H1 (cell line): ENCODE measurements around the gene FOXN1. TPM values are rescaled to one million over a fixed set of nuclear protein-coding genes. Genes with fewer than 3 reads are reported as not detected.

Experiments
- CTCF ChIA-PET: fragments of 300-600 bp; sonication (Branson Sonifier 250); formaldehyde crosslinking; loops from one replicate; lab custom pipeline; 2021; ENCODE audit not compliant: partially characterized antibody; lab: Charles Lee
- POLR2A ChIA-PET: fragments of 300-600 bp; sonication (Branson Sonifier 250); formaldehyde crosslinking; loops from one replicate; lab custom pipeline; 2021; ENCODE audit warnings: inconsistent platforms; ENCODE audit not compliant: partially characterized antibody; lab: Charles Lee
- DNase-seq, 2 experiments: peaks; one replicate each; pipeline versions ENCODE4 v3.0.0 to v3.0.0-alpha.2; 2010 to 2022; ENCODE audit warnings: low spot score in 2 of 2, low read depth in 1 of 2, mixed read lengths in 1 of 2
- FAIRE-seq: peaks from 2 replicates; lab custom pipeline; 2011; peaks lifted over from hg19 to GRCh38; lab: Jason Lieb, UNC
- H2AFZ ChIP-seq: 2 replicates; pipeline ENCODE4 v1.8.1; 2012; ENCODE audit warnings: low read length, inconsistent platforms
- H2AK5ac ChIP-seq: 2 replicates; pipeline ENCODE4 v1.6.1; 2013; ENCODE audit warnings: low read depth, low read length
- H2BK120ac ChIP-seq: replicated peaks from 2 replicates; pipeline ENCODE3; 2013; ENCODE audit warnings: low read depth, low read length, inconsistent platforms
- H2BK12ac ChIP-seq: 2 replicates; pipeline ENCODE4 v1.6.1; 2013; ENCODE audit warnings: low read depth, low read length
- H2BK15ac ChIP-seq: 2 replicates; pipeline ENCODE4 v1.6.1; 2013; ENCODE audit warnings: low read length
- H2BK20ac ChIP-seq: 2 replicates; pipeline ENCODE4 v1.6.1; 2013; ENCODE audit warnings: low read length
- H2BK5ac ChIP-seq: 2 replicates; pipeline ENCODE4 v1.6.1; 2013; ENCODE audit warnings: low read depth, low read length
- H3K14ac ChIP-seq: 2 replicates; pipeline ENCODE4 v1.6.1; 2013; ENCODE audit warnings: inconsistent platforms; ENCODE audit not compliant: insufficient read length
- H3K18ac ChIP-seq: 2 replicates; pipeline ENCODE4 v1.6.1; 2013; ENCODE audit warnings: low read length; ENCODE audit errors: extremely low read depth
- H3K23ac ChIP-seq: 2 replicates; pipeline ENCODE4 v1.6.1; 2013; ENCODE audit warnings: inconsistent platforms; ENCODE audit not compliant: insufficient read length
- H3K23me2 ChIP-seq: 2 replicates; pipeline ENCODE4 v1.6.1; 2013; ENCODE audit warnings: low read depth, low read length
- H3K27ac ChIP-seq: 2 replicates; pipeline ENCODE4 v1.6.1; 2011; ENCODE audit warnings: low read depth, low read length, inconsistent platforms
- H3K27me3 ChIP-seq, 4 experiments: replicated peaks in 1 of 4; 1 replicate in 1 of 4; 2 replicates in 3 of 4; pipeline versions ENCODE4 v1.6.1 to v1.8.1; 2011 to 2013; ENCODE audit warnings: low read length in 3 of 4, mild to moderate bottlenecking in 3 of 4, inconsistent platforms in 2 of 4, mixed read lengths in 2 of 4, moderate library complexity in 1 of 4; ENCODE audit not compliant: control insufficient read depth in 3 of 4, insufficient read depth in 3 of 4; ENCODE audit errors: extremely low read depth in 1 of 4
- H3K36me3 ChIP-seq, 4 experiments: 2 replicates each; pipeline versions ENCODE4 v1.6.1 to v1.8.1; 2011 to 2013; ENCODE audit warnings: mild to moderate bottlenecking in 4 of 4, low read length in 3 of 4, moderate library complexity in 2 of 4, control low read depth in 1 of 4, inconsistent platforms in 1 of 4; ENCODE audit not compliant: insufficient read depth in 4 of 4, control insufficient read depth in 2 of 4
- H3K4ac ChIP-seq: replicated peaks from 2 replicates; pipeline ENCODE3; 2013; ENCODE audit warnings: low read length, low read depth, mixed read lengths, inconsistent platforms; ENCODE audit not compliant: insufficient read length
- H3K4me1 ChIP-seq, 4 experiments: replicated peaks in 1 of 4; 1 replicate in 1 of 4; 2 replicates in 3 of 4; pipeline versions ENCODE4 v1.6.1 to v1.8.1; 2011 to 2013; ENCODE audit warnings: low read length in 3 of 4, inconsistent platforms in 2 of 4, mixed read lengths in 1 of 4; ENCODE audit not compliant: insufficient read depth in 4 of 4, control insufficient read depth in 3 of 4
- H3K4me2 ChIP-seq, 2 experiments: 2 replicates each; pipeline versions ENCODE4 v1.6.1 to v1.8.1; 2011 to 2013; ENCODE audit warnings: low read depth in 2 of 2, low read length in 2 of 2, control low read depth in 1 of 2, inconsistent platforms in 1 of 2, mild to moderate bottlenecking in 1 of 2; ENCODE audit not compliant: insufficient read depth in 1 of 2
- H3K4me3 ChIP-seq, 4 experiments: fragments of 200-600, 300-600 bp in 1 of 4; sonication (generic), shearing (Covaris generic), sonication (Bioruptor Twin) in 1 of 4; 2 replicates each; pipeline versions ENCODE4 v1.5.1 to v1.8.1; 2011 to 2016; ENCODE audit warnings: low read length in 4 of 4, low read depth in 3 of 4, control low read depth in 2 of 4, inconsistent platforms in 2 of 4, mild to moderate bottlenecking in 2 of 4, mixed read lengths in 1 of 4, moderate library complexity in 1 of 4; ENCODE audit not compliant: insufficient read depth in 2 of 4; ENCODE audit errors: extremely low read depth in 1 of 4
- H3K56ac ChIP-seq: replicated peaks from 2 replicates; pipeline ENCODE3; 2013; ENCODE audit warnings: low read depth, mild to moderate bottlenecking, mixed read lengths, low read length, inconsistent platforms; ENCODE audit not compliant: insufficient read length
- H3K79me1 ChIP-seq: 2 replicates; pipeline ENCODE4 v1.6.1; 2013; ENCODE audit warnings: low read depth, low read length, control low read depth
- H3K79me2 ChIP-seq, 2 experiments: 2 replicates each; pipeline versions ENCODE4 v1.6.1 to v1.8.1; 2012 to 2013; ENCODE audit warnings: low read length in 2 of 2, mild to moderate bottlenecking in 2 of 2, inconsistent platforms in 1 of 2; ENCODE audit not compliant: insufficient read depth in 2 of 2, control insufficient read depth in 1 of 2
- H3K9ac ChIP-seq, 4 experiments: replicated peaks in 1 of 4; 1 replicate in 1 of 4; 2 replicates in 3 of 4; pipeline versions ENCODE4 v1.6.1 to v1.8.1; 2011 to 2013; ENCODE audit warnings: low read depth in 3 of 4, low read length in 3 of 4, control low read depth in 2 of 4, mild to moderate bottlenecking in 2 of 4, moderate library complexity in 2 of 4, inconsistent platforms in 1 of 4; ENCODE audit errors: extremely low read depth in 1 of 4
- H3K9me3 ChIP-seq, 2 experiments: 2 replicates each; pipeline versions ENCODE4 v1.6.1 to v1.8.1; 2012 to 2013; ENCODE audit warnings: mild to moderate bottlenecking in 2 of 2, moderate library complexity in 2 of 2, control low read depth in 1 of 2, inconsistent platforms in 1 of 2, low read depth in 1 of 2, low read length in 1 of 2, mixed read lengths in 1 of 2; ENCODE audit not compliant: insufficient read depth in 2 of 2
- H4K20me1 ChIP-seq, 2 experiments: replicated peaks in 1 of 2; 2 replicates each; pipeline versions ENCODE3 to v1.8.1; 2011 to 2013; ENCODE audit warnings: inconsistent platforms in 2 of 2, low read length in 2 of 2, mild to moderate bottlenecking in 1 of 2; ENCODE audit not compliant: insufficient read depth in 2 of 2, control insufficient read depth in 1 of 2
- H4K5ac ChIP-seq: 2 replicates; pipeline ENCODE4 v1.6.1; 2013; ENCODE audit warnings: low read length, low read depth, mixed read lengths, inconsistent platforms; ENCODE audit not compliant: insufficient read length
- H4K8ac ChIP-seq: 2 replicates; pipeline ENCODE4 v1.8.0; 2013; ENCODE audit warnings: mild to moderate bottlenecking, moderate library complexity, low read length, inconsistent platforms; ENCODE audit not compliant: insufficient read depth; ENCODE audit errors: extremely low read depth
- H4K91ac ChIP-seq: replicated peaks from 2 replicates; pipeline ENCODE3; 2013; ENCODE audit warnings: low read length, mixed read lengths, inconsistent platforms; ENCODE audit not compliant: insufficient read length
- BACH1 ChIP-seq: IDR thresholded peaks from 2 replicates; pipeline ENCODE4 v1.6.1; 2012; ENCODE audit warnings: low read length, improper control_type of control experiment
- CHD2 ChIP-seq: IDR thresholded peaks from 2 replicates; pipeline ENCODE4 v1.6.1; 2012; ENCODE audit warnings: low read length, improper control_type of control experiment
- CTCF ChIP-seq, 3 experiments: IDR thresholded peaks; 1 replicate in 2 of 3; 2 replicates in 1 of 3; pipeline versions ENCODE4 v1.5.1 to v1.6.1; 2011; ENCODE audit warnings: low read length in 3 of 3, mild to moderate bottlenecking in 3 of 3, inconsistent platforms in 2 of 3, low read depth in 1 of 3, moderate library complexity in 1 of 3; ENCODE audit not compliant: insufficient read depth in 1 of 3; ENCODE audit errors: control extremely low read depth in 1 of 3
- FOSL1 ChIP-seq: IDR thresholded peaks from 2 replicates; pipeline ENCODE4 v1.6.1; 2011; ENCODE audit warnings: mild to moderate bottlenecking, low read depth, low read length, moderate library complexity; ENCODE audit not compliant: insufficient read depth
- KDM5A ChIP-seq: fragments of 200-600 bp; IDR thresholded peaks from 2 replicates; pipeline ENCODE4 v1.7.1; 2012; ENCODE audit warnings: mild to moderate bottlenecking, low read length, inconsistent platforms, mixed read lengths
- POLR2A ChIP-seq, 2 experiments: IDR thresholded peaks; 1 replicate in 1 of 2; 2 replicates in 1 of 2; pipeline ENCODE4 v1.6.1; 2011; ENCODE audit warnings: low read depth in 2 of 2, low read length in 2 of 2, mild to moderate bottlenecking in 2 of 2; ENCODE audit errors: control extremely low read depth in 1 of 2
- SAP30 ChIP-seq: fragments of 300-600 bp; sonication (generic); IDR thresholded peaks from 2 replicates; pipeline ENCODE4 v1.7.1; 2012; ENCODE audit warnings: low read length, moderate library complexity, mild to moderate bottlenecking, inconsistent platforms; ENCODE audit not compliant: insufficient read depth, insufficient replicate concordance
- TAF7 ChIP-seq: optimal IDR thresholded peaks from 2 replicates; pipeline ENCODE3; 2011; ENCODE audit warnings: low read depth, mild to moderate bottlenecking, inconsistent platforms, low read length, moderate library complexity, borderline replicate concordance
- TBP ChIP-seq: IDR thresholded peaks from 2 replicates; pipeline ENCODE4 v1.6.1; 2011; ENCODE audit warnings: low read depth, low read length, improper control_type of control experiment
- WGBS, 2 experiments: shearing (Covaris generic) in 1 of 2; methylation state at CpG; one replicate each; pipeline versions ENCODE4 v1.1.6 to v1.1.7; 2013 to 2015; ENCODE audit warnings: low lambda C conversion rate in 2 of 2, mixed read lengths in 2 of 2, inconsistent platforms in 1 of 2, low coverage in 1 of 2, missing lambda C conversion rate in 1 of 2; ENCODE audit not compliant: insufficient replicate concordance in 2 of 2, insufficient coverage in 1 of 2, insufficient read length in 1 of 2; ENCODE audit errors: extremely low coverage in 1 of 2, missing lambda C conversion rate in 1 of 2; 5-methylcytosine and 5-hydroxymethylcytosine counted together
- polyA plus RNA-seq, 7 experiments: library from polyadenylated mRNA; depleted of rRNA in 3 of 7; stranded (reverse) in 5 of 7; unstranded in 2 of 7; fragments of >200 nt in 5 of 7; fragments of 200-250 nt in 2 of 7; gene quantifications; 1 replicate in 5 of 7; 2 replicates in 1 of 7; 4 replicates in 1 of 7; pipeline versions ENCODE4 v1.2.1 to v1.2.3, GENCODE V29; 2011 to 2013; ENCODE audit warnings: missing spikeins in 2 of 7, mixed read lengths in 2 of 7
- total RNA-seq: library from RNA; stranded (reverse); fragmentation: NEBNext Ultra II Directional; extraction: Animal tissue kit (Norgen Biotek cat#: 25700); gene quantifications from 2 replicates; pipeline ENCODE4 v1.2.1, GENCODE V29; 2021

Gene FOXN1
- total and polyA plus RNA-seq, 2 of the 8 experiments (the other 6 are each of a cell fraction or from before 2014, with no cell fraction given): not detected

DNA sequence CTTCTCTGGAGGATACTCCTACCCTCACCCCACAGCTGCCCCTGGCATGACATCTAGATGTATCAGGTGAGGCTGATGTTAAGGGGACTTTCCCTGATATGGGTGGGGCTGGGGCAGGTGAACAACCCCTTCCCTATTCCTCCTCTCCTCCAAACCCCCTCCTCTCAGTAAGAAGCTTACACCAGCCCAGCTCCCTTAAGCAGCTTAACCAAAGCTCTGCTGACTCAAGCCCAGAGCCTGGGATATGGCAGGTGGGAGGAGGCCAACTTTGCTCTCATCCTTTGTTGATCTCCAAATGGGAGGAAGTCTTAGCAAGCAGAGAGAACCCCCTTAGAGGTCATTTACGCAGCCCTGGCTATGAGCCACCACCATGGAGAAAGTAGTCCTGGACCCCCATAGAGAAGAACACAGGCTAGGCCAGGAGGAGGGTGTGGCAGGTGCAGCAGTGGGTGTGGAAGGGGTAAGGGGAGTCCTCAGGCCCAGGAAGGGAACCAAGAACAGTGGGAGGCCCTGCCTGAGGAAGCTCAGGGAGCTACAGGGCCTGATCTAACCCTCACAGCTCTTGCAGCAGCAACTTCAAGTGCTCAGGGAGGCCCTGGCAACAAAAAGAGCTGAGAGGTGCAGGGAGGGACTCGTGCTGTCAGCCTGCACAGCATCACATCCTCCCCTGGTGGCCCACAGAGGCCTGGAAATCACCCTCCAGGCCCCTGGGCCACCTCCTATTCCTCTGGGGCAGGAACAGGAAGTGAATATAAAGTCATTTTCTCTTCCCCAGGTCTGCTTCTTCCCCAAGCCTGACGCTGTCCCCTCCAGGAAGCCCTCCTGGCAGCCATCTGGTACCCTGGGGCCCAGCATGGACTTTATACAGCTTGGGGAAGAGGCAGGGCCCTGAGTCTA is 43.3 kb downstream of the FOXN1 start:
- H2BK120ac ChIP-seq: no peak overlapping the region
- no peak overlapping the region for H3K56ac ChIP-seq
- no peak overlapping the region for H4K91ac ChIP-seq
- no peak overlapping the region for H3K23ac ChIP-seq
- H3K79me2 ChIP-seq: peaks cover 0 to 10% of the 10 kb centered on the region in 2 experiments; a peak in 1 of 4 replicates
- H3K36me3 ChIP-seq: peaks cover 2 to 18% (median 4%) of the 10 kb centered on the region in 4 experiments; a peak in 4 of 8 replicates
- H3K4ac ChIP-seq: no peak overlapping the region
- peaks cover 2 to 12% of the 10 kb centered on the region in 2 experiments for H4K20me1 ChIP-seq
- no peak overlapping the region for H2BK15ac ChIP-seq
- H2AK5ac ChIP-seq: no peak overlapping the region
- no peak for DNase-seq
- no peak overlapping the region for H2AFZ ChIP-seq
- H2BK12ac ChIP-seq: no peak overlapping the region
- H3K23me2 ChIP-seq: peaks cover 7% of the 10 kb centered on the region; the same call in 1 of the 2 replicates
- H2BK20ac ChIP-seq: no peak overlapping the region
- H3K9ac ChIP-seq: no peak overlapping the region
- H2BK5ac ChIP-seq: no peak overlapping the region
- H3K4me2 ChIP-seq: no peak overlapping the region
- ChIA-PET POLR2A (interaction anchor here (1.3 to 3.9 kb wide), 2 partner anchors 20 to 185 kb away, joined by 3 to 23 read pairs; partner anchors contain the start of gene PIGS), CTCF (interaction anchor here (0.7 to 18.4 kb wide), 25 partner anchors 8 to 347 kb away, joined by 3 to 547 read pairs (median 4); partner anchors contain the start of genes ALDOC, FOXN1, PIGS and SLC13A2)
- 88% methylated on average over 3 of the region's 3 CpGs; no CpG with 5 or more reads in 1 of the 2 experiments for WGBS, 2 experiments
- no peak overlapping the region for H3K4me3 ChIP-seq
- H3K4me1 ChIP-seq: peaks cover 0 to 16% (median 5%) of the 10 kb centered on the region in 4 experiments; a peak in 5 of 7 replicates
- H3K14ac ChIP-seq: no peak overlapping the region
- peaks cover 7% of the 10 kb centered on the region for H3K79me1 ChIP-seq
- H3K27ac ChIP-seq: no peak overlapping the region
- H4K5ac ChIP-seq: no peak overlapping the region
- H3K18ac ChIP-seq: no peak overlapping the region
- no peaks in the 10 kb centered on the region for H3K9me3 ChIP-seq
- FAIRE-seq: no peak
- H4K8ac ChIP-seq: no peak overlapping the region
- H3K27me3 ChIP-seq: no peaks in the 10 kb centered on the region; a peak in 1 of 7 replicates
- TF ChIP-seq KDM5A (no peak), TBP (no peak), CTCF (IDR thresholded peaks at IDR 0.05; ENCODE audit: control extremely low read depth in 1 of 3, insufficient read depth in 1 of 3, low read depth in 1 of 3, low read length in 3 of 3) (no peak), TAF7 (no peak), FOSL1 (no peak), SAP30 (no peak), POLR2A (IDR thresholded peaks at IDR 0.05; ENCODE audit: control extremely low read depth in 1 of 2, low read depth in 2 of 2, low read length in 2 of 2) (no peak), CHD2 (no peak), BACH1 (no peak)
